ENCODE data around the gene DLG5.

DLG5 gene

DNA sequence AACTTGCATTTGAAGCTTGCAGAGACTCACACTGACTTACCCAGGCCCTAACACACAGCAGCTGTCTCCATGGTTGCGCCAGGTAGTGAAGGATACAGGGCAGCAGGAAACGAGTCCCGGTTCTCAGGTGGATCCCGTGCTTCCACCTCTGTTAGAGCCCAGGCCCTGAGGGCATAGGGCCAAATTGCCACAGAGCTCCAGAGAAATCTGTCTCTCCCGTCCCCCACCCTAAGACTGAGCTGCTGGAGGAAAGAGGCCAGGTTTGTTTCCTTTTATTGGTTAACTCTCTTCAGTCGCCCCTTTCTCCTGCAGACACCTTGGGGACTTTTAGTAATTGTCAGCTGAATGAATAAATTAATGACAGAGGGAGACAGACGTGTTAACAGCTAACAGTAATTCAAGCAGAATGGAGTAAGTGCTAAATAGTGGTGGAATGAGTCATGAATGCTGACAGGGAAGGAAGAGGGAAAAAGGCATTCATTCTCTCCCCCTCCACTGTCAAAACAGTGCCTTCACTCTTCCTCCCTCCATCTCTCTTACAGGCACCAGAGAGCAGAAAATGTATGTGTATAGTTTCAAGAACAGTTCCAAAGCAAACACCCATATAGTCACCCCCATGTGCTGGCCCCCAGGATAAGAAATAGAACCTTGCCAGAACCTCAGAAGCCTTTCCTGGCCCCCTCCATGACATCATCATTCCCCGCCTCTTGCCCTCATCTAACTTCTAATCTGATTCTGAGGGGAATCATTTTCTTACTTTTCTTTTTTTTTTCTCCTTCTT, 16.8 kb upstream of the DLG5 start:
- DNase-seq = no peak

DNA sequence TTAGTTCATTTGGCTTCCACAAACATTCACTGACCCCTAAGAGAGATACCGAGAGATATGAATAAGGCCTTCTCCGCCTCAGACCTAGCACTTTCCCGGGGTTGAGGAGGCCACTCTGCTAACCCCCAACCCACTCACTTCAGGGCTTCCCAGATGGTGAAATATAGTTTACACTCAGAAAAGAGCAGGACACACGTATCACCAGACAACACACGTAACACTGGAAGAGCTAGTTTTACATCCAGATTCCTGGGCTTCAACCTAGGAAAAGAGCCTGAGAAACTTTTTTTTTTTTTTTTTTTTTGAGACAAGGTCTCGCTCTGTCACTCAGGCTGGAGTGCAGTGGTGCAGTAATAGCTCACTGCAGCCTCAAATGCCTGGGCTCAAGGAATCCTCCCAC, 15.2 kb upstream of the DLG5 start:
- no peak for DNase-seq

- DNase-seq = no peak
Measured at GRCh38 chr10:77940627-77941026, 14.1 kb upstream of the DLG5 start.

GRCh38 chr10:77940225-77940624, 13.7 kb upstream of the DLG5 start:
- DNase-seq = no peak

- no peak for DNase-seq
Measured at GRCh38 chr10:77939561-77940001, 13.0 kb upstream of the DLG5 start.

GRCh38 chr10:77936697-77937567, 10.4 kb upstream of the DLG5 start:
- no peak for DNase-seq

- no peak for DNase-seq
Measured at GRCh38 chr10:77932016-77932715, 5.6 kb upstream of the DLG5 start.

GRCh38 chr10:77927402-77928246, 1.1 kb upstream of the DLG5 start:
- DNase-seq = no peak

- DNase-seq = peak in 1 of 2 donors; percentile 2
Measured at GRCh38 chr10:77925795-77926565, 575 bp downstream of the DLG5 start.

- no peak for DNase-seq
Measured at GRCh38 chr10:77925410-77925794, 1.2 kb downstream of the DLG5 start.

GRCh38 chr10:77922566-77923179, 3.9 kb downstream of the DLG5 start:
- DNase-seq = no peak

- no peak for DNase-seq
Measured at GRCh38 chr10:77922055-77922454, 4.5 kb downstream of the DLG5 start.

DNA sequence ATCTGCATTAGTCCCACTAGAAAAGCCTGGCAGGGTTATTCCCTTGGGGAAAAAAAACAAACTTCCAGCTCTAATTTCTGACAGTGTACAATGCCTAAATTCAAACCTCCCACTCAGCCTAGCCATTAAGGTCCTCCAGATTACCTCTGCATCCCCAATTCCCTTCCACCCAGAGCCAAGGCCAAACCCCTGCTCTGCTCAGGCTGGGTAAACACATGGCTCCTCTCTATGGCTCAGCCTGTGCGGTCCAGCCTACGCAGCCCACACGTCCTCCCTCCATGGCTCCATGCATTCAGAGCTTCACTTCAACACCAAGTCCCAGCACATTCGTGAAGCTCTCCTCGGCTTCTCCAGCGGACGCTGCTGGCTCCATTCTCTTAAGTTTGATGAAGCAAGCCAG, 5.2 kb downstream of the DLG5 start:
- no peak for DNase-seq

DNA sequence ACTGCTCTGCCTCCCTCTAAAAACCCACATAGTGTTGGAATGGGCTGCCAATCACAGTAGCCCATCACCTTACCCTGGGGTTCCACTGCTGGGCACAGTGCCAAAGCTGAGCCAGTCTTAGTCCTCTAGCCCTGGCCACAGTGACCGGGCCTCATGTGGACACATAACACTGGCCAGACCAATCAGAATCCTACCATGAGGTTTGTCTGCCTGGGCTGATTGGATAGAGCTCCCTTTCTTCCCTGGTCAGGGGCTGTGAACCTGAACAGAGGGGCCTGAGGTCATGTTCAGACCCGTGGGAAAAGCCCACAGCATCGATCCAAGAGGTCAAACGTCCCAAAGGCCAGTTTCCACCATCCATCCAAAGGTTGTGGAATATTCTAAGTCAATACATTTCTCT, 6.1 kb downstream of the DLG5 start:
- DNase-seq = no peak

DNA sequence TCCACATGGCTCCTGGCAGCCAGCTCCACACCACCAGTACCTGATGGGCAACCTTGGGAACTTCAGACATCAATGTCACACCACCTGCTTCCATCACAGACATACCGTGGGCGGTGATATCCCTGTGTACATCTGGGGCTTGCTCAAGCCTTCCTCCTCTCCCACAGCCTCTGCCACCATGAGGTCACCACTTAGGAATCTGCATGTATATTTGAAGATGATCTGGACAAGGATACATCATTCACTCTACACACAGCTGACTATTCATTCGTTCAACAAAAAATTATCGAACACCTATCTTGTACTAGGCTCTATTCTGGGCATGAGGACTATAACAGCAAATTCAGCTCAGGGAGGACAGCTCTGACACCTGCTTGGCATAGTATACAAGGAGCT, 6.8 kb downstream of the DLG5 start:
- no peak for DNase-seq

GRCh38 chr10:77915319-77916105, 11.0 kb downstream of the DLG5 start:
- DNase-seq = no peak

DNA sequence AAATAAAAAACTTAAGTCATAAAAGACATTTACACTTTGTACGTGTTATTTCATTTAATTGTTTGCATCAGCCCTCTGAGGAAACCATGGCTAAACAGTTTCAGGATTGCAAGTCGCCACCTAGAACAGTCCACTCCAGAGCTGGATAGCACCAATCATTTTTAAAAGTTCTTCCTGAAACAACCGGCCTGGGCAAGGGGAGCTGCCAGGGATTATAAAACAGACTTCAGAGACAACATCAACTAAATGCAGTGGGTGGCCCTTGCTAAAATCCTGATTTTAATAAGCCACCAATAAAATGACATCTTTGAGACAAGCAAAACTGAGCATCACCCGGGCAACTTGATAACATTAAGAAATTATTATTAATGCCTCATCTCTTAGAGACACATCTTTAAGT, 13.5 kb downstream of the DLG5 start:
- no peak for DNase-seq

GRCh38 chr10:77912576-77912975, 14.0 kb downstream of the DLG5 start:
- DNase-seq = no peak

DNA sequence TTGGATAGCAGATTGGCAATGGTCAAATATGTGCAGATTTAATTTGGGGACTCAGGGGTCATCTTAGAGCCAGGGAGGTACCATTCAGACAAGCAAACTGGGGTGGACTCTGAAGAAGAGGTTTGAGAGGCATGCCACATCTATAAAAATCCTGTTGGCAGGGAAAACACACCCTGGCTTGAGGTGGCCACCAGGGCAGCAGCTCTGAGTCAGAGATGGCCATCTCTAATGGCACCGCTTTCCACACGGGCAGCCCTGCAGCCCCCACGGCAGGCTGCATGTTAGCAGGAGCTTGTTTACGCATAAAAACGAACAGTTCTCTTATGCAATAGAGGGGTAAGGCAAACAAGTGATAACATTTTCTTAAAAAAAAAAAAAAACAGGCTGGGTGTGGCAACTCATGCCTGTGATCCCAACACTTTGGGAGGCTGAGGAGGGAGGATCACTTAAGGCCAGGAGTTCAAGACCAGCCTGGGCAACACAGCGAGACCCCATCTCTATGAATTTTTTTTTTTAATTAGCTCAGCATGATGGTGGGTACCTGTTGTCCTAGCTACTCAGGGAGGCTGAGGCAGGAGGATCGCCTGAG, 14.9 kb downstream of the DLG5 start:
- DNase-seq = no peak

GRCh38 chr10:77910524-77911145, 15.9 kb downstream of the DLG5 start:
- no peak for DNase-seq
